Measurements from ENCODE around the gene TGM1. TPM values are rescaled to one million over a fixed set of nuclear protein-coding genes. Genes with fewer than 3 reads are reported as not detected.

TGM1 gene
- total RNA-seq, 4 donors from 2014 or later: 566 to 1,879 (median 1,037) TPM

DNA sequence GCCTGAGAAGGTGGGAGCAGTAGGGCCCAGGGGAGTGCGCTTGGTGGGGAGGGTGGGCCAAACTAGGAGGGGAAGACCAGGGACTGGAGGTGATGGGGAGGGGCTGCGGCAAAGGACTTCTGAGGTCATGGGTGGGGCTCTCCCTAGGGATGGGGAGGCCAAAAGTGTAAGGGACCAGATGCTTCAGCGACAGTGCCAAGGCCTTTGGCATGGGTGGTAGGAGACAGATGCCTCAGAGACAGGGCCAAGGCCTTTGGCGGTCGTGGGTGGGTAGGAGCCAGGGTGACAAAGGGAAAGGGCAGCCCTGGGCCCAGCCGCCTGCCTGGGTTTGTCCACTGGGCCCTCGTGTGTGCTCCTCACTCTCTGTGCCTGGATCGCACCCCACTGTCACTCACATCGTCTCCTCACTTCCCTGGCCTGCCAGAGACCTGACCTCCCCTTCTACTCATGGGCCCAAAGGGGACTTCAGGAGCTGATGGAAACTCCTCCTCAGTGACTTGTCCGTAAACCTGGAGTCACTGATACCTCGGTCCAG lies 21.6 kb upstream of the TGM1 start:
- WGBS, 2 donors: 71 to 72% methylated on average over 10 to 11 of the region's 11 CpGs
- no peaks in the 10 kb centered on the region for H3K27me3 ChIP-seq
- intact Hi-C loops (cut with DNase I): no loop called here
- TF ChIP-seq, protein P1, sequence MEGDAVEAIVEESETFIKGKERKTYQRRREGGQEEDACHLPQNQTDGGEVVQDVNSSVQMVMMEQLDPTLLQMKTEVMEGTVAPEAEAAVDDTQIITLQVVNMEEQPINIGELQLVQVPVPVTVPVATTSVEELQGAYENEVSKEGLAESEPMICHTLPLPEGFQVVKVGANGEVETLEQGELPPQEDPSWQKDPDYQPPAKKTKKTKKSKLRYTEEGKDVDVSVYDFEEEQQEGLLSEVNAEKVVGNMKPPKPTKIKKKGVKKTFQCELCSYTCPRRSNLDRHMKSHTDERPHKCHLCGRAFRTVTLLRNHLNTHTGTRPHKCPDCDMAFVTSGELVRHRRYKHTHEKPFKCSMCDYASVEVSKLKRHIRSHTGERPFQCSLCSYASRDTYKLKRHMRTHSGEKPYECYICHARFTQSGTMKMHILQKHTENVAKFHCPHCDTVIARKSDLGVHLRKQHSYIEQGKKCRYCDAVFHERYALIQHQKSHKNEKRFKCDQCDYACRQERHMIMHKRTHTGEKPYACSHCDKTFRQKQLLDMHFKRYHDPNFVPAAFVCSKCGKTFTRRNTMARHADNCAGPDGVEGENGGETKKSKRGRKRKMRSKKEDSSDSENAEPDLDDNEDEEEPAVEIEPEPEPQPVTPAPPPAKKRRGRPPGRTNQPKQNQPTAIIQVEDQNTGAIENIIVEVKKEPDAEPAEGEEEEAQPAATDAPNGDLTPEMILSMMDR (IDR thresholded peaks at IDR 0.05): no peak
- no peak for TF ChIP-seq POLR2A (IDR thresholded peaks at IDR 0.05)
- no peaks in the 10 kb centered on the region for H3K9me3 ChIP-seq
- H3K4me3 ChIP-seq: no peak overlapping the region
- peaks cover 0 to 13% (median 2%) of the 10 kb centered on the region in 3 donors for H3K36me3 ChIP-seq
- peaks cover 24 to 78% (median 31%) of the 10 kb centered on the region in 3 donors for H3K4me1 ChIP-seq
- no peak for DNase-seq
- H3K27ac ChIP-seq: peak overlapping the region; percentile 21 to 76 (median 55)

DNA sequence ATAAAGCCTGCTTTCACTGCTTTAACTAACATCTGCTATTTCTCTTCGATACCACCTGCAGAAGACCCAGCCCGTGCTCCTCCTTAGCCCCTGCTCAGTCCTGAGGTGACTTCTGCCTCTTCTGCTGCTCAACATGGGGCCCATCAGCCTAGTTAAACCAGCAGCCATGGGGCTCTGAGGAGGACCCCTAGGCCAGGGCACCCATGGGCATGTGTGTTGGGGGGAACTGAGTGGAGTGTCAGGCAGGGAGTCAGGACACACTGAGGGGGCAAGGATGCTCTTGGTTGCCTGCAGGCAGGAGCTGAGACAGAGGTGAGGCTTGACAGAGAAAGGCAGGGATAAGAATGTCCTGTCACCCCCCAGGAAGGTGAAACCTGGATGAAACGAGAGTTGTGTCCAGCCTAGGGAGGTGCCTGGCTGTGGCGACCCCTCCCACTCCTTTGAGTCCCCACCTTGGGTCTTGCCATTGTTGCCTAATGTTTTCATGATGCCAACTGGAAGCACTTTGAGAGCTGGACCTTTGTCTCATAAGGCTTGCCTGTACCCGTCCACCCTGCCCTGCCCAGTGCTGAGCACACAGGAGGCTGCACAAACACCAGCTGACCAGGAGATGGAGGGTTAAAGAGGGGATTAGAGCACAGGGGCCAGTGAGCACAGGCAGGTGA lies 21.0 kb upstream of the TGM1 start:
- no peaks in the 10 kb centered on the region for H3K27me3 ChIP-seq
- 87% methylated on average over 4 of the region's 5 CpGs; no CpG with 5 or more reads in 1 of the 2 donors for WGBS, 2 donors
- no peaks in the 10 kb centered on the region for H3K9me3 ChIP-seq
- peak overlapping the region in 3 of 4 donors; percentile 43 to 76 (median 67) for H3K27ac ChIP-seq
- no peak for TF ChIP-seq POLR2A (IDR thresholded peaks at IDR 0.05)
- TF ChIP-seq, protein P1 (IDR thresholded peaks at IDR 0.05): no peak
- H3K4me1 ChIP-seq: peaks cover 30 to 85% (median 36%) of the 10 kb centered on the region in 3 donors
- intact Hi-C loops (cut with DNase I): no loop called here
- peaks cover 0 to 6% (median 0%) of the 10 kb centered on the region in 3 donors for H3K36me3 ChIP-seq
- DNase-seq: no peak
- H3K4me3 ChIP-seq: no peak overlapping the region

DNA sequence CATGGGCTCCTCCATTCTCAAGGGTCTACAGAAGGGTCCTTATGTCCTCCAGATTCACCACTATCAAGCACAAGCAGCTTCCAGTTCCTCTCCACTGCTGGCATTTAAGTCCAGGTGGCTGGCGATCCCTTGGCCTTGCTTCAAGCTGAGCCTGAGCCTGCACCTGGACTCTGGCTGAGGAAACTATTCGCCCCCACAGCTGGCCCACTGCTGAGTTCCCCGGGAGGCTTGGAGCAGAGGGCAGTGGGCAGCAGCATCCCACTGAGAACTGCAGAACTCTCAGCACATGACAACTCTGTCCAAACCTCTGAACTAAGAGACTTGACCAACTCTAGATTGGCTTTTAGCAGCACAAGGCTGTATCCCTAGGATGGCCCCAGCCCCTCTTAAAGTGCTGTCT lies 19.8 kb upstream of the TGM1 start:
- H3K27ac ChIP-seq: peak overlapping the region in 1 of 4 donors; percentile 16
- no peak for DNase-seq
- no CpG with 5 or more reads among the region's 3 CpGs for WGBS, 2 donors

DNA sequence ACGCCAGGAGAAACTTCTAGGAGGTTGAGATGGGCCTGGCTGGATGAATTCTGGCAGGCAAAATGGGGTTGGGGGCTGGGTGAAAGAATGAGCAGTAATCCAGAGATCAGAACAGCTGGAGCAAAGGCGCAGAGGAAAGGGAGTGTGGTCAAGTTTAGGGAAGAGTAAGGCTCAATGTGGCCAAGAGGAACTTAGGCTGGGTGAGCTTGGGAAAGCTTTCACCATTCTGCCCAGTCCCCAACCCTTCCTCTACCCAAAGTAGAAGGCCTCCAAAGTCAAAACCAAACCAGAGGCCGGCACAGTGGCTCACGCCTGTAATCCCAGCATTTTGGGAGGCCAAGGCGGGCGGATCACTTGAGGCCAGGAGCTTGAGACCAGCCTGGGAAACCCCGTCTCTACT lies 18.7 kb upstream of the TGM1 start:
- no peak for DNase-seq
- intact Hi-C loops (cut with DNase I): no loop called here
- WGBS, 2 donors: 84 to 91% methylated on average over 5 to 7 of the region's 7 CpGs
- H3K9me3 ChIP-seq: no peaks in the 10 kb centered on the region
- no peaks in the 10 kb centered on the region for H3K36me3 ChIP-seq
- no peak overlapping the region for H3K4me3 ChIP-seq
- peak overlapping the region; percentile 67 to 88 (median 78) for H3K27ac ChIP-seq
- no peak for TF ChIP-seq POLR2A (IDR thresholded peaks at IDR 0.05)
- TF ChIP-seq, protein P1 (IDR thresholded peaks at IDR 0.05): no peak
- no peaks in the 10 kb centered on the region for H3K27me3 ChIP-seq
- H3K4me1 ChIP-seq: peaks cover 34 to 98% (median 53%) of the 10 kb centered on the region in 3 donors

More for the DNA sequence above, 19.8 kb upstream of the TGM1 start:
- TF ChIP-seq, protein P1 (IDR thresholded peaks at IDR 0.05): no peak
- no peak for TF ChIP-seq POLR2A (IDR thresholded peaks at IDR 0.05)
- Histone ChIP-seq H3K4me1 (peaks cover 34 to 97% (median 45%) of the 10 kb centered on the region in 3 donors), H3K36me3 (no peaks in the 10 kb centered on the region), H3K9me3 (no peaks in the 10 kb centered on the region), H3K27me3 (no peaks in the 10 kb centered on the region), H3K4me3 (no peak overlapping the region)
- intact Hi-C loops (cut with DNase I): no loop called here

DNA sequence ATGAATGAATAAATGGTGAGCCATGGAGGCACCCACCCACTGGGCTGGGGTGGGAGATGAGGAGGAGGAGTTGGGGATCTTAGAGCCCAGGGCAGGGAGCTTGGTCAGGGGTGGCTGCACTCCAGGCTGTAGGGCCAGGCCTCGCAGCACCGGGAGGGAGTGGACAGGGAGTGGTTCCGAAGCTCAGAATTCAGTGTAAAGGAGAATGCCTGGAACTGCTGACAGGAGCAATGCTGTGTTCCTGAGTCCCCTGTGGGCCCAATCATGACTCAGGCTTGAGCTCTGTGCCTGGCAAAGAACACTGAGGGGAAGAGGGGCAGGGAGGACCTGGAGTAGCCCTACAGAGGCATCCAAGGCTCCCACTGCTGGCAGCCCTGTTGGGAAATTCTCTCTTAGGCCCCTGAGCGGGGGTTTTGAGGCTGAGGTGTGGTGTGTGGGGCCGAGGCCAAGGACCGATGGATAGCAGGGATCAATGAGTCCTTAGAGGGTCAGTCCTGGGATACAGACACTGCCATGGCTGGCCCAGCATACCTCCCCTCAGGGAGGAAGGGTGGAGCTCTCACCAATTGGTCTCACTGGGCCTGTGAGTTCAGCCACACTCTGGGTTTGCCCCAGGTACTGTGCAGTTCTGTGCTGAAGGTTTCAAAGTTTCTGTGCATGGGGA lies 18.0 kb upstream of the TGM1 start:
- TF ChIP-seq, protein P1 (IDR thresholded peaks at IDR 0.05): no peak
- TF ChIP-seq POLR2A (IDR thresholded peaks at IDR 0.05): no peak
- peak overlapping the region; percentile 67 to 88 (median 78) for H3K27ac ChIP-seq

More for the DNA sequence above, 18.0 kb upstream of the TGM1 start:
- no peak overlapping the region for H3K4me3 ChIP-seq
- no peak for DNase-seq
- no peaks in the 10 kb centered on the region for H3K27me3 ChIP-seq
- WGBS, 2 donors: 65 to 68% methylated on average over 6 of the region's 6 CpGs
- H3K9me3 ChIP-seq: no peaks in the 10 kb centered on the region
- no peaks in the 10 kb centered on the region for H3K36me3 ChIP-seq
- H3K4me1 ChIP-seq: peaks cover 29 to 96% (median 48%) of the 10 kb centered on the region in 3 donors
- intact Hi-C loops (cut with DNase I): no loop called here
